ENCODE results near the gene SNX1. TPM values are rescaled to one million over a fixed set of nuclear protein-coding genes. Genes with fewer than 3 reads are reported as not detected.

SNX1 gene
- total and polyA plus RNA-seq, 2 donors (not counting 3 experiments of a cell fraction or from before 2014, with no cell fraction given), result 56.0 to 113 TPM

DNA sequence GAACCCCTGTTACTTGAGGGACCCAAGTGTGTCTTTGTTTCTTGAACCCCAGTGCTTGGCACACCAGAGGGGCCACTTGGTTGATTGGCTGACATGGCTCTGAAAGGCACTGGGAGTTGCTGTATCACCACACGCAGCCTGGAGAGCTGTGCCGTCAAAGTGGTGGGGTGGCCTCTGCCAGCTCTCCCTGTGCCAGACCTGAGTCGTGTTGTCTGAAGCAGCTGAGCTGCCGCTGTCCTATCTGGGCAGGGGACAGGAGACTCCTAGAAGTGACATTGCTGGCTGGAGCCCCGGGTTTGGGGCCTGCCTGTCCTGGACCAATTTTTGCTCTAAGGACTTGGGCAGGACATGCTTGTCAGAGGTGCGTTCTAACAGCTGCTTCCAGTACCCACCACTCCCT lies 50.3 kb downstream of the SNX1 start:
- FAIRE-seq (no peak), DNase-seq (ENCODE audit: low read depth, low spot score) (no peak)
- intact Hi-C loops (cut with micrococcal nuclease) (no loop called here), dilution Hi-C loops (cut with MboI; ENCODE audit: extremely low pct_ligation_motif_present, low sequenced_read_pairs) (no loop called here)
- Histone ChIP-seq H3K79me2 (ENCODE audit: control insufficient read depth, insufficient read depth, low read length) (no peaks in the 10 kb centered on the region), H3K4me3 (replicated peaks in 1 of 3; ENCODE audit: insufficient read depth in 1 of 3, low read depth in 1 of 3, low read length in 3 of 3) (no peak overlapping the region), H3K4me2 (ENCODE audit: insufficient read depth, low read length) (no peak overlapping the region), H3K9ac (replicated peaks; ENCODE audit: extremely low read depth, insufficient read depth, low read length) (no peak overlapping the region), H3K9me1 (replicated peaks; ENCODE audit: control insufficient read depth, extremely low read depth, insufficient read depth, low read length) (no peaks in the 10 kb centered on the region), H3K4me1 (ENCODE audit: control insufficient read depth, extremely low read depth, insufficient read depth, low read length) (peaks cover 3% of the 10 kb centered on the region), H3K27ac (ENCODE audit: insufficient read depth, low read depth, low read length) (no peak overlapping the region), H3K9me3 (replicated peaks; ENCODE audit: control insufficient read depth, insufficient read depth, low read length) (no peaks in the 10 kb centered on the region), H4K20me1 (replicated peaks; ENCODE audit: control insufficient read depth, extremely low read depth, insufficient read depth, low read length) (no peaks in the 10 kb centered on the region), H3K27me3 (ENCODE audit: control insufficient read depth in 2 of 2, insufficient read depth in 2 of 2, low read length in 2 of 2) (no peaks in the 10 kb centered on the region), H2AFZ (ENCODE audit: low read depth, low read length) (no peak overlapping the region), H3K36me3 (ENCODE audit: control insufficient read depth in 2 of 2, extremely low read depth in 1 of 2, insufficient read depth in 2 of 2, low read length in 2 of 2) (peaks cover 0 to 16% of the 10 kb centered on the region in 2 experiments)
- ChIA-PET POLR2A (no interaction called here), CTCF (no interaction called here)
- no TSS peak for BruUV-seq (replicated peaks)
- TF ChIP-seq POLR2AphosphoS5 (IDR thresholded peaks at IDR 0.05; ENCODE audit: insufficient read depth, low read depth, low read length) (no peak), JUN (IDR thresholded peaks at IDR 0.05; ENCODE audit: borderline replicate concordance, insufficient read depth, insufficient read length, low read depth) (no peak)
- TF ChIP-seq, protein P1, sequence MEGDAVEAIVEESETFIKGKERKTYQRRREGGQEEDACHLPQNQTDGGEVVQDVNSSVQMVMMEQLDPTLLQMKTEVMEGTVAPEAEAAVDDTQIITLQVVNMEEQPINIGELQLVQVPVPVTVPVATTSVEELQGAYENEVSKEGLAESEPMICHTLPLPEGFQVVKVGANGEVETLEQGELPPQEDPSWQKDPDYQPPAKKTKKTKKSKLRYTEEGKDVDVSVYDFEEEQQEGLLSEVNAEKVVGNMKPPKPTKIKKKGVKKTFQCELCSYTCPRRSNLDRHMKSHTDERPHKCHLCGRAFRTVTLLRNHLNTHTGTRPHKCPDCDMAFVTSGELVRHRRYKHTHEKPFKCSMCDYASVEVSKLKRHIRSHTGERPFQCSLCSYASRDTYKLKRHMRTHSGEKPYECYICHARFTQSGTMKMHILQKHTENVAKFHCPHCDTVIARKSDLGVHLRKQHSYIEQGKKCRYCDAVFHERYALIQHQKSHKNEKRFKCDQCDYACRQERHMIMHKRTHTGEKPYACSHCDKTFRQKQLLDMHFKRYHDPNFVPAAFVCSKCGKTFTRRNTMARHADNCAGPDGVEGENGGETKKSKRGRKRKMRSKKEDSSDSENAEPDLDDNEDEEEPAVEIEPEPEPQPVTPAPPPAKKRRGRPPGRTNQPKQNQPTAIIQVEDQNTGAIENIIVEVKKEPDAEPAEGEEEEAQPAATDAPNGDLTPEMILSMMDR (IDR thresholded peaks at IDR 0.05; ENCODE audit: extremely low read depth in 1 of 2, insufficient read depth in 1 of 2, low read depth in 1 of 2, low read length in 2 of 2), result no peak
- TF ChIP-seq, protein P2, sequence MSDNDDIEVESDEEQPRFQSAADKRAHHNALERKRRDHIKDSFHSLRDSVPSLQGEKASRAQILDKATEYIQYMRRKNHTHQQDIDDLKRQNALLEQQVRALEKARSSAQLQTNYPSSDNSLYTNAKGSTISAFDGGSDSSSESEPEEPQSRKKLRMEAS (IDR thresholded peaks at IDR 0.05; ENCODE audit: insufficient read depth, insufficient read length), result no peak

DNA sequence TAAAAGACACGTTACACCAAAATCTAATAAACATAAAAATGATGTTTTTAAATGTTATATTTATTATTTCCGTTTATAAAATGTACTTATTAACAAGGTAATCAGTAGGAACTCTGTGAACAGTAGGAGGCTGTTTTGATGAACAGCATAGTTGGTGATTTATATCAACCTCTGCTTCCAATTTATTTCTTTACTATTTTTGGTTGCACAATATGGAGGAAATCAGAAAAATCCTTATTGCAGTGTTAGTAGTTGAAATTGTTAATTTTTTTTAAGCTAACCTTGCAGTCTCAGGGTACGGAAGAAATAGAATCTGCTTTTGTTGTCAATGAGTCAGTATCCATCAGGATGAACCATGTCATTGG lies 50.7 kb downstream of the SNX1 start:
- H4K20me1 ChIP-seq (replicated peaks; ENCODE audit: control insufficient read depth, extremely low read depth, insufficient read depth, low read length), result no peaks in the 10 kb centered on the region
- POLR2A ChIA-PET, result no interaction called here
- H3K4me1 ChIP-seq (ENCODE audit: control insufficient read depth, extremely low read depth, insufficient read depth, low read length), result no peaks in the 10 kb centered on the region
- no peak overlapping the region for H3K9ac ChIP-seq (replicated peaks; ENCODE audit: extremely low read depth, insufficient read depth, low read length)
- no peak overlapping the region for H3K4me3 ChIP-seq (replicated peaks in 1 of 3; ENCODE audit: insufficient read depth in 1 of 3, low read depth in 1 of 3, low read length in 3 of 3)
- H3K27me3 ChIP-seq (ENCODE audit: control insufficient read depth in 2 of 2, insufficient read depth in 2 of 2, low read length in 2 of 2), result no peaks in the 10 kb centered on the region
- CTCF ChIA-PET, result interaction anchor here (0.9 kb wide), 1 partner anchor 8 kb away, joined by 3 read pairs; no protein-coding TSS in a partner anchor
- DNase-seq (ENCODE audit: low read depth, low spot score), result no peak
- intact Hi-C loops (cut with micrococcal nuclease) (no loop called here), dilution Hi-C loops (cut with MboI; ENCODE audit: extremely low pct_ligation_motif_present, low sequenced_read_pairs) (no loop called here)
- no peak overlapping the region for H3K27ac ChIP-seq (ENCODE audit: insufficient read depth, low read depth, low read length)
- no TSS peak for BruUV-seq (replicated peaks)
- H2AFZ ChIP-seq (ENCODE audit: low read depth, low read length), result no peak overlapping the region
- no peaks in the 10 kb centered on the region for H3K79me2 ChIP-seq (ENCODE audit: control insufficient read depth, insufficient read depth, low read length)
- no peak for TF ChIP-seq EZH2 (IDR thresholded peaks at IDR 0.05; ENCODE audit: borderline replicate concordance, low read depth, low read length, severe bottlenecking)
- TF ChIP-seq, protein P1 (IDR thresholded peaks at IDR 0.05; ENCODE audit: extremely low read depth in 1 of 2, insufficient read depth in 1 of 2, low read depth in 1 of 2, low read length in 2 of 2), result no peak
- TF ChIP-seq POLR2AphosphoS5 (IDR thresholded peaks at IDR 0.05; ENCODE audit: insufficient read depth, low read depth, low read length), result no peak
- TF ChIP-seq JUN (IDR thresholded peaks at IDR 0.05; ENCODE audit: borderline replicate concordance, insufficient read depth, insufficient read length, low read depth), result no peak
- TF ChIP-seq FOS (IDR thresholded peaks at IDR 0.05; ENCODE audit: borderline replicate concordance, insufficient read depth, low read length), result no peak
- TF ChIP-seq GATA2 (IDR thresholded peaks at IDR 0.05; ENCODE audit: insufficient read depth, insufficient read length, low read depth, low read length), result no peak
- TF ChIP-seq POLR2A (IDR thresholded peaks at IDR 0.05; ENCODE audit: low read depth, low read length), result no peak
- TF ChIP-seq, protein P2 (IDR thresholded peaks at IDR 0.05; ENCODE audit: insufficient read depth, insufficient read length), result no peak
- no peak for TF ChIP-seq MYC (IDR thresholded peaks at IDR 0.05; ENCODE audit: low read depth, low read length)
- no peak overlapping the region for H3K4me2 ChIP-seq (ENCODE audit: insufficient read depth, low read length)
- no peaks in the 10 kb centered on the region for H3K9me1 ChIP-seq (replicated peaks; ENCODE audit: control insufficient read depth, extremely low read depth, insufficient read depth, low read length)
- no peak for FAIRE-seq
- no peaks in the 10 kb centered on the region for H3K9me3 ChIP-seq (replicated peaks; ENCODE audit: control insufficient read depth, insufficient read depth, low read length)
- peaks cover 0 to 16% of the 10 kb centered on the region in 2 experiments for H3K36me3 ChIP-seq (ENCODE audit: control insufficient read depth in 2 of 2, extremely low read depth in 1 of 2, insufficient read depth in 2 of 2, low read length in 2 of 2)

Data from endothelial cell of umbilical vein (primary cell).